ENCODE data around the gene CCDC194. TPM values are rescaled to one million over a fixed set of nuclear protein-coding genes. Genes with fewer than 3 reads are reported as not detected.

CCDC194 gene
- total and polyA plus RNA-seq, 2 donors = not detected

- WGBS = 9% methylated on average over 8 of the region's 8 CpGs
- Histone ChIP-seq H3K4me3 (ENCODE audit: low read depth, low read length) (peak overlapping the region; percentile 24), H3K27ac (ENCODE audit: low read depth) (no peak overlapping the region), H3K36me3 (ENCODE audit: insufficient read depth) (no peaks in the 10 kb centered on the region), H3K4me1 (ENCODE audit: insufficient read depth) (peaks cover 4% of the 10 kb centered on the region)
- no peak for DNase-seq (ENCODE audit: extremely low spot score)
Observed at GRCh38 chr19:17419154-17419620, 25.2 kb upstream of the CCDC194 start.

GRCh38 chr19:17418710-17419109, 24.7 kb upstream of the CCDC194 start:
- H3K36me3 ChIP-seq (ENCODE audit: insufficient read depth) = no peaks in the 10 kb centered on the region
- 42% methylated on average over 3 of the region's 3 CpGs for WGBS
- no peak overlapping the region for H3K4me3 ChIP-seq (ENCODE audit: low read depth, low read length)
- DNase-seq (ENCODE audit: extremely low spot score) = no peak
- H3K4me1 ChIP-seq (ENCODE audit: insufficient read depth) = peaks cover 4% of the 10 kb centered on the region
- no peak overlapping the region for H3K27ac ChIP-seq (ENCODE audit: low read depth)

GRCh38 chr19:17415121-17415520, 21.1 kb upstream of the CCDC194 start:
- DNase-seq (ENCODE audit: extremely low spot score) = no peak
- no peak overlapping the region for H3K27ac ChIP-seq (ENCODE audit: low read depth)
- H3K4me3 ChIP-seq (ENCODE audit: low read depth, low read length) = no peak overlapping the region
- peaks cover 6% of the 10 kb centered on the region for H3K4me1 ChIP-seq (ENCODE audit: insufficient read depth)
- WGBS = 44% methylated on average over 6 of the region's 6 CpGs
- H3K36me3 ChIP-seq (ENCODE audit: insufficient read depth) = no peaks in the 10 kb centered on the region

GRCh38 chr19:17414097-17414496, 20.1 kb upstream of the CCDC194 start:
- Histone ChIP-seq H3K36me3 (ENCODE audit: insufficient read depth) (no peaks in the 10 kb centered on the region), H3K27ac (ENCODE audit: low read depth) (no peak overlapping the region), H3K4me3 (ENCODE audit: low read depth, low read length) (no peak overlapping the region), H3K4me1 (ENCODE audit: insufficient read depth) (peaks cover 2% of the 10 kb centered on the region)
- 87% methylated on average over 8 of the region's 8 CpGs for WGBS
- no peak for DNase-seq (ENCODE audit: extremely low spot score)

- DNase-seq (ENCODE audit: extremely low spot score) = no peak
- H3K4me1 ChIP-seq (ENCODE audit: insufficient read depth) = peaks cover 2% of the 10 kb centered on the region
- 72% methylated on average over 11 of the region's 11 CpGs for WGBS
- no peaks in the 10 kb centered on the region for H3K36me3 ChIP-seq (ENCODE audit: insufficient read depth)
- H3K4me3 ChIP-seq (ENCODE audit: low read depth, low read length) = no peak overlapping the region
- no peak overlapping the region for H3K27ac ChIP-seq (ENCODE audit: low read depth)
Observed at GRCh38 chr19:17411801-17412200, 17.8 kb upstream of the CCDC194 start.

- Histone ChIP-seq H3K36me3 (ENCODE audit: insufficient read depth) (no peaks in the 10 kb centered on the region), H3K27ac (ENCODE audit: low read depth) (no peak overlapping the region), H3K4me3 (ENCODE audit: low read depth, low read length) (no peak overlapping the region), H3K4me1 (ENCODE audit: insufficient read depth) (peaks cover 2% of the 10 kb centered on the region)
- WGBS = 94% methylated on average over 9 of the region's 9 CpGs
- DNase-seq (ENCODE audit: extremely low spot score) = no peak
Observed at GRCh38 chr19:17409990-17410389, 16.0 kb upstream of the CCDC194 start.

- H3K4me3 ChIP-seq (ENCODE audit: low read depth, low read length) = peak overlapping the region; percentile 17
- H3K27ac ChIP-seq (ENCODE audit: low read depth) = no peak overlapping the region
- H3K4me1 ChIP-seq (ENCODE audit: insufficient read depth) = peaks cover under 1% of the 10 kb centered on the region
- 58% methylated on average over 2 of the region's 2 CpGs for WGBS
- DNase-seq (ENCODE audit: extremely low spot score) = no peak
- no peaks in the 10 kb centered on the region for H3K36me3 ChIP-seq (ENCODE audit: insufficient read depth)
Observed at GRCh38 chr19:17406887-17407196, 12.8 kb upstream of the CCDC194 start.

- DNase-seq (ENCODE audit: extremely low spot score) = no peak
- no peaks in the 10 kb centered on the region for H3K4me1 ChIP-seq (ENCODE audit: insufficient read depth)
- peak overlapping the region; percentile 55 for H3K27ac ChIP-seq (ENCODE audit: low read depth)
- H3K36me3 ChIP-seq (ENCODE audit: insufficient read depth) = no peaks in the 10 kb centered on the region
- 81% methylated on average over 10 of the region's 10 CpGs for WGBS
- peak overlapping the region; percentile 38 for H3K4me3 ChIP-seq (ENCODE audit: low read depth, low read length)
Observed at GRCh38 chr19:17406046-17406886, 12.3 kb upstream of the CCDC194 start.

- H3K4me3 ChIP-seq (ENCODE audit: low read depth, low read length) = peak within 1 kb of the TSS; percentile 38
Observed at GRCh38 chr19:17405250-17406045, 11.5 kb upstream of the CCDC194 start, which contains the start of gene BST2. Gene BST2, minus strand, starts transcription at chr19:17405630. Its CDS starts 55 bp downstream, at chr19:17405575.

GRCh38 chr19:17404621-17405249, 10.7 kb upstream of the CCDC194 start:
- Histone ChIP-seq H3K36me3 (ENCODE audit: insufficient read depth) (no peaks in the 10 kb centered on the region), H3K4me1 (ENCODE audit: insufficient read depth) (no peaks in the 10 kb centered on the region), H3K27ac (ENCODE audit: low read depth) (no peak overlapping the region), H3K4me3 (ENCODE audit: low read depth, low read length) (peak overlapping the region; percentile 38)
- no peak for DNase-seq (ENCODE audit: extremely low spot score)
- WGBS = 88% methylated on average over 7 of the region's 7 CpGs

More at GRCh38 chr19:17405250-17406045, 11.5 kb upstream of the CCDC194 start, which contains the start of gene BST2:
- Histone ChIP-seq H3K4me1 (ENCODE audit: insufficient read depth) (no peaks in the 10 kb centered on the region), H3K27ac (ENCODE audit: low read depth) (peak within 1 kb of the TSS; percentile 55), H3K36me3 (ENCODE audit: insufficient read depth) (no peaks in the 10 kb centered on the region)
- DNase-seq (ENCODE audit: extremely low spot score) = no peak
- 65% methylated on average over 18 of the region's 18 CpGs for WGBS

GRCh38 chr19:17404015-17404414, 10.0 kb upstream of the CCDC194 start:
- Histone ChIP-seq H3K27ac (ENCODE audit: low read depth) (no peak overlapping the region), H3K4me3 (ENCODE audit: low read depth, low read length) (no peak overlapping the region), H3K36me3 (ENCODE audit: insufficient read depth) (no peaks in the 10 kb centered on the region), H3K4me1 (ENCODE audit: insufficient read depth) (no peaks in the 10 kb centered on the region)
- DNase-seq (ENCODE audit: extremely low spot score) = no peak
- WGBS = 86% methylated on average over 6 of the region's 6 CpGs

- H3K36me3 ChIP-seq (ENCODE audit: insufficient read depth) = no peaks in the 10 kb centered on the region
- H3K27ac ChIP-seq (ENCODE audit: low read depth) = no peak overlapping the region
- DNase-seq (ENCODE audit: extremely low spot score) = no peak
- no peaks in the 10 kb centered on the region for H3K4me1 ChIP-seq (ENCODE audit: insufficient read depth)
- H3K4me3 ChIP-seq (ENCODE audit: low read depth, low read length) = no peak overlapping the region
- 47% methylated on average over 35 of the region's 36 CpGs for WGBS
Observed at GRCh38 chr19:17402982-17403855, 9.2 kb upstream of the CCDC194 start.

GRCh38 chr19:17401628-17402027, 7.6 kb upstream of the CCDC194 start:
- H3K4me3 ChIP-seq (ENCODE audit: low read depth, low read length) = no peak overlapping the region
- no peak for DNase-seq (ENCODE audit: extremely low spot score)
- 87% methylated on average over 6 of the region's 6 CpGs for WGBS
- H3K27ac ChIP-seq (ENCODE audit: low read depth) = no peak overlapping the region
- no peaks in the 10 kb centered on the region for H3K36me3 ChIP-seq (ENCODE audit: insufficient read depth)
- no peaks in the 10 kb centered on the region for H3K4me1 ChIP-seq (ENCODE audit: insufficient read depth)

Data from urinary bladder (tissue), 4 donors.